NOMO-1 (cell line): ENCODE data around the gene RBP3.
A peak's percentile ranks its signal among the peaks of the same experiment; 100 is the strongest.
"Not testable (repeated sequence)": the region's sequence is repeated elsewhere in the genome, so short reads cannot be mapped to it uniquely, and the experiment has no call there.

Experiments
- DNase-seq, 2 experiments: peaks; one replicate each; lab custom pipeline; 2025; ENCODE audit not compliant: unreplicated experiment in 2 of 2; lab: John Stamatoyannopoulos, UW

Gene RBP3

DNA sequence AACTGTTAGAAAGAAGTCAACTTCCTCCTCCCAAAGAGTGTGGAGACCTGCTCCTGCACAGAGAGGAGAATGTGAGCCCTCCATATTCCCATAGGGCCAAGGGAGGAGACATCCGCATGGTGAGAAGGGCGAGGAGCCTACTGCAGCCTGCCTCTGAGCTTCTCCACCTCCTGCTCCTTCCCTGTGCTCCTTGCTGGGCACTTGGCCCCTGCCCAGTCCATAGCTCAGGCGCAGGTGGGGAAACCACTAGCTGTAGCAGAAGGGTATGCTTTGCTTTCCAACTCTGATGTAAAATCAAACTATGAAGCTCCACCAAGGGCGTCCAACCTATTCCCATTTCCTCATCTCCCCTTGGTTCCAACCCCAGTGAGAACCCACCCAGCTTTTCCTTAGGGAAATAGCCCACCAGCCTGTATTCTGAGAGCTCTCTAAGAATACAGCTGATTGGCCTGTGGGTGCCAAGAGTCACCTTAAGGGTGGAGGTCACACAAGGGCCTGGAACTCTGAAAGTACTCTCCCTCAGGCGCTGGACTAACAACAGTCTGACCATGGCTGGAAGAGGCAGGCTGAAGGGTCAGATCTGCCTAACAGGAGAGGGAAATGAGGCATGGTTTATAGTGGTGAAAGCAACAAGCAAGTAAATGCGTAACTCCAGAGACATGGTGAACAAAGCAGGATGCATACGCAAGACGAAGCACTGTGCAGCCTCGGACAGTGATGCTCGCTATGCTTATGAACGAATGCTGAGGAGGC is 22.0 kb downstream of the RBP3 start:
- no peak for DNase-seq

DNA sequence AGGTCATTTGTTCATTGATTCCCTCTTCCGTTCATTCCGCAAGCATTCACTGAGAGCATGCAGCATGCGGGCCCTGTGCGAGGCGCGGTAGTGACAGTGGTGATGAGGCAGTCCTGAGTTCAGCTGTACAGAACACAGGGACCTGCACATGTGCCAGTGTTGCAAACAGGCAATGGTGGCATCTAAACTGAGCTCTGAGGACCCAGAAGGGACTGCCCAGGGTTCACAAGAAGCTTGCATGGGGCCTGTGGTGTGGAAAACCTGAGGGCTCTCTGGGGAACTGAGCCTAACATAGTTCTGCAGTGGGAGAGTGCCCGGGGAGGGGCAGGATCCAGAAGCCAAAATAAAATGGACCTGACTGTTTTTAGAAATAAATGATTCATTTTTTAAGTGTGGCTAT is 22.7 kb downstream of the RBP3 start:
- DNase-seq = no peak

DNA sequence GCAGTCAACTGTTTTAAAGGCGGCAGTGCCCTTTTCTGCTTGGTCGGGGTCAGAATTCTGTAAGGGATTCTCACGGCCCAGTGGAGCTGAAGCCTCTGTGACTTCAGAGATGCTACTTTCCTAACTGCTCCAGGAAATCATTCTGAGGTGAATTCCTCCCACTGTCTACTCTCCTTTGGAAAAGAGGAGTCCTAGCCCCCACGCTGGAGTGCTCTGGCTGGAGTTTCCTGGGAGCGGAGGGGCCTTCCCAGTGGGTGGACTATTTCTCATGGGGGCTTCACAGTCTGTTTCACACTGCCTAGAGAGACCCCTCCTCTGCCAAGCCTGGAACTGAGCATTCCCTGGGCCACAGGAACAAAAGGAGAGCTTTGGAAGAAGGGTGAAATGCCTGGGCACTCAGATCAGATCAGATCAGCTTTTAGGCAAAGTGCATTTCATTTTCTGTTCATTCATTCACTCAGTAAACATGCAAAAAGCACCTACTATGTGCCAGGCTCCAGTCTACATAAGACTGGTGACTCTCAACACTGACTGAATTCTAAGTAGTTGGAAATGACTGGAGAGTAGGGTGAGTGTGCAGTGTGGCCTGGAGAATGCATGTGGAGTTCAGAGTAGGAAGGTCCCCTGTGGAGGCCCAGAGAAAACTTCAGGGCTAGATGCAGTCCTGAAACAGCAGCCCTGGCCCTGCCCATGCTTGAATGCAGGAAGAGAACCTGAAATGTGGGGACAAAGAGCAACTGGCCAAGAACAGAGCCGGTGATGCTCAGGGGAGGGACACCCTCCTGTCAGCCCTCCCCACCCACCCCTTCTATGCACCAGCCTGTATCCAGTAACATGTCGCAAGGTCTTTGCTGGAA is 23.7 kb downstream of the RBP3 start:
- DNase-seq = no peak

DNA sequence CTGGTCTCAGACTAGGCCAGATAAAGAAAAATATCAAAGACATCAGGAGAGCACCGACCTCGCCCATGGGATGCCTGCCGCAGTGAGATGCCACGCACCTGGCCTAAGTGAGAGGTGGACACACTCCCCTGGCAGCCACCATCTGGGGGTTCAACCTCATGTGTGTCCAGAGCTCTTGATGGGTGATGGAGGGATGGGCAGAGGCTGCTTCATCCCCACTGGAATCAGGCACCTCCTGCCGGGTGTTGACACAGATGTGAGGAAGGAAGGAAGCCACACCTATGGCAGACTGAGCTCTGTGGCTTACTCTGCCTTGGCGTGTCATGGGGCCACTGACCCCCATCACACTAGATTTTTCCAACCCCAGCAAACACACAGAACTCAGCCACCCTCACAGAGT is 24.6 kb downstream of the RBP3 start:
- no peak for DNase-seq

DNA sequence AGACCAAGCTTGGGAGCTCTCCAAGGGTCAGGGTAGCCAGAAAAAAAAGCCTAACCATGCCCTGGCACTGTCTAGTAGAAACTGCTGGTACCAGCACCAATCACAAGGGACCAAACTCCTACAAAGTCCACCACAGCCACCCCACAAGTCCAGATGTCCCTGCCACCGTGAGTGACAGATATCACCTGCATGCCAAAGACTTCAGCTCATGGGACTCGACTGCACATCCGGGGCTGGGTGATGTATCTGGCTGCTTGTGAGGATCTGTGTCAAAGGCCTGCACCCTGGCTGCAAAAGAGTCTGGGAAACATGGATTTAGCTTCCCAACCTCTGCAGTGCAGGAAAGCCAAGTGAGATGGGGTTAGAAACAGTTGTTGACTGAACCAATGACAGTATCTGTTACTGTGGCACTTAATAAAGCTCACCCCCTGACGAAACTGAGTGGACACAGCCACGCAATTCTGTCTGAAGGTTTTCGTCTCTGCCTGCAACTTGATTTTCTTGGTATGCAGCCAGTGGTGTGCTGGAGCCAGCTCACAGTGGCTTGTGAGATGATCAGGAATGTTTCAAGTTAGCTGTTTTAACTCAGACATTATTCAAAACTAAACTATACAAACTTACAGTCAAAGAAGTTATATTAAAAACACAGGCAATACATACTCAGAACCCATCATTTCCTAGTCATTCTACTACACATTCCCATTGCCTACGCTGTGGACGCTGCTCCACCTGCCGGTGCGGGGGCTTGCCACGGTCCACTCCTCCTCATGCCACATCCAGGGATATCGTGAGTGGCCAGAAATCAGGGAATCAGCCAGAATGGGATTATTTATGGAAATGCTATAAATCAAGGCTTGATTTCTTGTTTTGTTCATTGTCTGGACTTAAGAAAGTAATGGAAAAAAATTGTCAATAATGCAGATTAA is 26.7 kb downstream of the RBP3 start:
- no peak for DNase-seq

DNA sequence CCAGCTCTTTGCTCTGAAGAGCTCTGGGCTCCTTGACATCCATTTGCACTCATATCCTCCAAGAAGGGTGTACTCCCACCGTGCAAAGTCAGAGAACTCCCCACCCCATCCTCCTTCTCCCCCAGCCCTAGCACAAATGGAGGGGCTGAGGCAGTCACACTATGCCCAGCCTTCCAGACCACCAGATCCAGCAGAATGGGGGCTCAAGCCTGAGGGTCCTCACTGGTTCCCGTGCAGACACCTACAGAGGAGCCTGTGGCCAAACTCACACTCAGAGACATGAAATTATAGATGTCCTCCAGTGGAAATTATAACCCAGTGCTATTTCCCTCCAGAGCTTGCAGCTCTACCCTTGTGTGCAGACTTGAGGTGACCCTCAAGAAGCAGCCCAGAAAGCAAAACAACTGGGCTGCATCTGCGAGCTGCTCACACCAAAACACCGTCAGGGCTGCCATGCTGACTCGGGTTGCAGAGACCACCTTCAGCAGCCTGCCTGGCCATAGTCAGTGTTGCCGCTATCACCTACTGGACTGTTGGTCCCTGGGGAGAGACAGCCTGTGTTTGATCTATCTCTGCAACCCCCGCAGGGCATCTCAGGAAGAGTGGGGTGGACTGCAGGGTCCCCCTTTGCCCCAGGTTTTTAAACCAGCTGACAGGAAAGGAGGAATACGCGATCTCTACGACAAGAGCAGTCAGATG is 28.5 kb downstream of the RBP3 start:
- no peak for DNase-seq

DNA sequence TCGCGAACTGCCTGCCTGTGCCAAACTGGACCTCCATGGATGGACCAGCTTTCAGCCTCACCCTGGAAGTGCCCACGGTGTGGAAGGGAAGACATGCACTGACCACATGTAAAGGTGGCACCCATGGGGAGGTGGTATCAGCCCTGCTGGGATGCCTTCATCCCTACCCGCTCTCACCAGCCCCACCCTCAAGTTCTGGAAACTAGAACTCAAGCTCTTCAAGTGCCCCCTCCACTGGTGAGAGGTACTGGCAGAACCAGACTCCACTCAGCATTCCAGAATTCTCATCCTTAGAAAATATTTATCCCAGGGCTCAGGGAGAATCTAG is 30.0 kb downstream of the RBP3 start:
- no peak for DNase-seq

DNA sequence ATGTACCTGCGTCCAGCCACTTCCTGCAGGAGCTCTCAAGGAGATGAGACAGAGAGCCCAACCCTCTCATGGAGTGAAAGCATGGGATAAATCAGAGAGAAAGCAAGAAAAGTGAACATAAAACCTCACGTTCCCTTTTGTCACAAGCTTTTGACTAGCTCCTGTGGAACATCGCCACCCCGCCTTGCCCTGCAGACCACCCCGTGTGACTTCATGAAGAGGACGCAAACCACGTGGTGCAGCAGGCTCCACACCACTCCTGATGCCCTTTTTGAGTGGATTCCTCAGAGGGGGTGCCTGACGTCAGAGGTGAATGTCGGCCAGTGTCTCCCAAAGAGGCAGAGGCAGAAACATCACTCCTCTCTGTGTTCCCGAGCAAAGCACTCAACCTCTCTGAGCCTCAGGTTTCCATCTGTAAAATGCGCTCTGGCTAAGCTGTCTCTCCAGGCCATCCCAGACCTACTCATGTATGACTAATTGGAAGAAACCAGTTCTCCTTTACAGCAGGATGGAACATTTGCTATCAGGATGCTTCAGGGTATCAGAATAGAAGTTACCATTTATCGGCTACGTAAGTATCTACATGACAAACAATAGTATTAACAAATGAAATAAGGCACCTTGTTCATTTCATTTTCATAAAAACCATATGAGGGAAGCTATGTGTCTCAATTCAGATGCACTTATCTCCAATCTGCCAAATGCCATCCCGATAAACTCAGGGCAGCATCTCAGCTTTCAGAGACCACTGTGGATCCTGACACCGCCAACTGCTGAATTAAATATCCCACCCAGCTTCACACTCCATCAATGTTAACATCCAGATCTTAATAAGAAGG is 30.7 kb downstream of the RBP3 start:
- DNase-seq = no peak

DNA sequence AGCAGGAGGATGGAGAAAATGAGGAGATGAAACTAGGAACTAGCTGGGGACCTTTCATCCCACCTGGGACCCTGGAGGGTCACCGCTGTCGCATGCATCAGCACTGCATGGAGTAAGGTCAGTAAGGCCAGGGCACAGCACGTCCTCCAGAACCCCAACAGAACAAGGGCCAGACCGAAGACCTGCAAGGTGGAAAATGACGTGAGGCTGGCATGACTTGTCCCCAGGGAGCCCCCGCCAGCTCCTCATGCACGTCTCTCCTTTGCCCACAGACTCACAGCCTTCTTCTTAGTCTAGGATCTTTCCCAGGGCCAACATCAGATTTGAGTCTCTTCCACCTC is 31.3 kb downstream of the RBP3 start:
- no peak for DNase-seq

DNA sequence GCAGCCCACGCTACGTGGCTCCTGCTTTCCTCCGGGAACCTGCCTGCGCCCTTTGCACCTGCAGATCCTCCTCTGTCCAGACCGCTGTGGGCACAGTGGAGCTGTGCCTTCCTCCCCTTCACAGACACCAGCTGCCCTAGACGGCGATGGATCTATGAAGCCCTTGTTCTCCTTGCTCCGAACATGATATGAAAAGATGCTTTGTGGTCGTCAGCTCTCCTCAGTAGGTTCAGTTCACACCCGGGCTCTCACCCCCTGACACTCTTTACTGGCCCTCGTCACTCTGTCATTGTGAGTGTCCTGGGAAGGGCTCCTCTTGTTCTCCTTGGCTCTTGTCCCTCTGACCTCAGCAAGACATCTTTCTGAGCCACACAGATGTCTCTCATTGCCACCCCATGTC is 31.7 kb downstream of the RBP3 start:
- DNase-seq = no peak

DNA sequence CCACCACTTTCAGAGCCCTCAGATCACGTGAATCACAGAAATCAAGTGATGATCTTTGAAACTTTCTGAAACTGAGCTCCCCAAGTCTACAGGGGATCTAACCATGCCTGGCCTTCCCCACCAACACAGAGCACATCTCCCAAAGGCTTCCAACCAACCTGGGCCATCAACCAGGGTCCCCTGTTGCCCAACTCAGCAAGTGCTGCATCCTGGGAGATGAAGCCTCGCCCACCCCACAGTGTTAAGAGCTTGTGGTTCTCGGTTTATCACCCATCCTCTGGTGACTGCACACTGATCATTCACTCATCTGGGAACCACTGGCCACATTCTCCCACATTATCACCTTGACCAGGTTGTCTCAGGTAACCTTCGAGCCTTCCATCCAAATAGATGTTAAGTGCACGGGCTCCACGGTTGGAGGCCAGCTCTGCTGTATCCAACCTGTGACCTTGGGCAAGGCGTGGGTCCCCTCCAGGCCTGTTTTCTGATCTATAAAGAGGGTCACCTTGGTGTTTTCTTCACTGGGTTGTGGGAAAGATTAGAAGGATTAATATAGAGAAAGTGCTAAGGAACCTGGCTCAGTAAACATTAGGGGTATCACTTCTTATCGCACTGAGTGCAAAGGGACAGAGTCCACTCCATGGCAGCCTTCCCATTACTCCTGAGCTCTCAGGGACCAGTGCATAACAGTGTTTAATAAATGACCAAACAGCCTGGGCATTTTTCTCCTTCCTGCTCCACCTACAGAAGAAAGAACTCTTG is 32.4 kb downstream of the RBP3 start:
- DNase-seq = no peak

DNA sequence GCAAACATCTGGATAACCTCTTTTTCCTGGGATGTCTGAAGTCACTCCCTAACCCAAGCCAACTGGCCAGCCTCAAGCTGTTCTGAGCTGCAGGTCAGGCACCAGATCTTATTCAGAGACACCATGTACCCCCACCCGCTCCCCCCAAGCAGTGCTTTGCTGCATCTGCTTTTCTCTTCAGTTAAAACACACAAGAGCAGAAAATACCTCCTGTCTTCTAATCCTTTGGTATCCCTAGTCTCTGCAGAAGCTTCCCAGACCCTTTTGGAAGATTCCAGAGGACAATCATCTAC is 32.9 kb downstream of the RBP3 start:
- DNase-seq = no peak

DNA sequence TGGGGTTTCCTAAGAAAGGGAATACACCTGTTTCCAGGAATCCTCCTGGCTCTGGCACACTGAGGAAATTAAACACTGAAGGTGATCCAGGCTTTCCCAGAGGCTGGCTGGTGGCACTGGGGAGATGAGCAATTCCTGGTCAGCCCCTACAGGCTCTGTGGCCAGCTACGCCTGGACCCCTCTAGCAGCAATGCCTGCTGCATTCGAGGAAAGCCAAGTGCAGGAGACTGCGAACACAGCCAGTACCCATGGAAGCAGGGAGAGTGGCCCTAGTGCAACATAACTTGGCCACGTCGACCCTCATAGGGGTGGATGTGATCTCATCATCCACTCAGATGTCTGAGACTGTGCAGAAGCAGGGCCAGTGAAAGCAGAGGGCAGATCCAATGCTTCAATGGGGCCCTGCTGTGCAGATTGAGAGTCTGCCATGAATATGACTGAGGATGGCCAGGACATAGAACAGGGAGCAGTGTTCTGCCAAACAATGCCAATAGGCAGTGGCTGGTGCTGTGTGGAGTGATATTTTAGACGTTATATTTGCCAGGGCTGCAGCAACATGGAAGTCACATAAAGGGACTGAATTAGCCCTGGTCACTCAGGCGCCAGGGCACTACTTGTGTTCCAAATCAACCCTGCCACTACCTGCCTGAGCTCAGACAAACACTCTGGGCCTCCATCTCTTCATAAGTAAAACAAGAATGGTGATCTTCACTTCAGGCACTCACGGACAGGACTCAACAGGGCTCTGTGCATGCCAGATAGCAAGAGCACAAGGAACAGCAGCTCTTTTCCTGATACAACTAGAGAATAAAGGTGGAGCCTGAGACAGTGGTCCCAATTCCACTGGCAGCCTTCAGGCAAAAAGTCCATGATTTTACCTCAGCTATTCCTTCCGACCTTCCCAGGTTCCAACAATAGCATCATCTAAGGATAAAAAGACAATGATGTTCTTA is 33.5 kb downstream of the RBP3 start:
- DNase-seq = no peak

DNA sequence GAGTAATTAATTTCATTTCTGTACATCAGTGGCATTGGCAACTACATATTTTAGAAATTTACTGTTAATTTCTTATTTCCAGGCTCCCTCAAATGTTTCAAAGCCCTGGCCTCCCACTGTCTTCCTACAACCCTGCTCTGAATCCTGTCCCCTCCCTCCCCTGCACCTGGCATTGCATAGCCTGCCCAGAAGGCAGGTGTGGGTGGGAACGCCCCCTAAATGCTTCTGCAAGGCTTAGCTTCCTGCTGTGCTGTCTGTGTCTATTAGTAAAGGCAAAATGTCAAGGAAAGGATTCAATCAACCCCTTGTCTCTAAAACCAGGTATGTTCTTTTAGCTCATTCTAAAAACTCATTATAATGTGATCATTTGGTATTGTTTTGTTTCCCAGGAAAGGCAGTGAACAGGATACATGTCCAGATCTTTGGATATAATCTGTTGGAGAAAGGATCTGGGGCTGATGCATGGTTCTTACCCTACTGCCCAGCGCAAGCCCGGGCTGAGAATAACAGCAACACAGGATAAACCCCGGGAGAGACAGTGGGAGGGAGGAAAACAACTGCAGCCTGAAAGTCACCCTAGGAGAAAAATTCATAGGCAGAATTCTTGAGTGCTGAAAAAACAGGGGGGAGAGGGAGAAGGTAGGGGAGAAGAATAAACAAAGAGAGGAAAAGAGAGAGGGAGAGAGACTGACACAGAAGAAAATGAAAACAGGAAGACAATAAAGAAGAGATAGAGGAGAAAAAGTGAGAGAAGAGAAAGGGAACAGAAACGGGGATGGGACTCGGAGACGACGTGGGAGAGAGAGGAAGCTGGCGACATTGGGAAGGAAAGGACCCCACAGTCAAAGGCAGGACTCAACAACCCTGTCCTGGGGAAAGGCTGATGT is 35.3 kb downstream of the RBP3 start:
- DNase-seq = no peak

DNA sequence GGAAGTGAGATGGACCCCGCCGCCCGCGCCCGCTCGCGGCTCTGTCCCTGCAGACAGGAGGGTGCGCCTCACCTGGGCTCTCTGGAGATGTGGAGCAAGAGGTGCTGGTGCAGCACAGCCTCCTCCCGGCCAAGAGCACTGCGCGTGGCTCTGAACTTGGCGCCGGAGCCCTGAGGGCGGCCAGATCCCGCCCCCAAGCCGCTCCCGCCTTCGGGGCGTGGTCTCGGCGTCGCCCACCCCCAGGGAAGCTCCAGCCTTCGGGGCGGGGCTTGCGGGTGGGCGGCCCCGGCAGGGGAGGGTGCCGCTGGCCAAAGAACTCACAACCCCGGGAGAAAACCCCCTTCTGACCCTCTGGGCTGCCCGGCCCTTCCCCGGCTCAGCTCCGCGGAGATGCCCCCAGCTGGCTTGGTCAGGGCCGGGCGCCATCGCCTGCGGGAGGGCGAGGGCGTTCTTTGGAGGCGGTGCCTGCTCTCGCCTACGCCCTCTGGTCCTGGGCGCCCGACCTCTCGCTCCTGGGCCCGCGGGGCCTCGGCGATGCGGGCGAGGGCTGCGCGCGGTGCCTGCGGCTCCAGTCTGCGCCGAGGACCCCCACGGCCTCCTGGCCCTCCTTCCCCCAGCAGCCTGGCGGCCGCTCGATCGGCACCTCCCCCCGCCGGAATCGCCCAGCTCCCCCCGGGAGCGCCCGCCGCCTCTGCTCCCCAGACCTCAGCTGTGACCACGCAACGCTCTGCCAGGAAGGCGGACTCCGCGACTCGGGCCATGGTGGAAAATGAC is 36.2 kb downstream of the RBP3 start, which contains the start of gene ZNF488:
Gene ZNF488, minus strand, starts transcription at position 146 of the 774 bp plus-strand sequence. CDS start 15,464 bp downstream, outside the sequence.
- DNase-seq = peak; percentile 68 to 88

DNA sequence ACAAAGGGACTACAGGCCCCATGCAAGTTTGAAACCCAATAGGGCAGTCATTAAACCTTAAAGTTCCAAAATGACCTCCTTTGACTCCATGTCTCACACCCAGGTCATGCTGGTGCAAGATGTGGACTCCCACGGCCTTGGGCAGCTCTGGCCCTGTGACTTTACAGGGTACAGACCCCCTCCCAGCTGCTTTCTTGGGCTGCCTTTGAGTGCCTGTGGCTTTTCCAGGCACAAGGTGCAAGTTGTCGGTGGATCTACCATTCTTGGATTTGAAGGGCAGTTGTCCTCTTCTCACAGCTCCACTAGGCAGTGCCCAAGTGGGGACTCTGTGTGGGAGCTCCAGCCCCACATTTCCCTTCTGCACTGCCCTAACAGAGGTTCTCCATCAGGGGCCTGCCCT is 37.9 kb downstream of the RBP3 start:
- DNase-seq = not testable (repeated sequence)
